ENCODE data around the gene CISTR.

DNA sequence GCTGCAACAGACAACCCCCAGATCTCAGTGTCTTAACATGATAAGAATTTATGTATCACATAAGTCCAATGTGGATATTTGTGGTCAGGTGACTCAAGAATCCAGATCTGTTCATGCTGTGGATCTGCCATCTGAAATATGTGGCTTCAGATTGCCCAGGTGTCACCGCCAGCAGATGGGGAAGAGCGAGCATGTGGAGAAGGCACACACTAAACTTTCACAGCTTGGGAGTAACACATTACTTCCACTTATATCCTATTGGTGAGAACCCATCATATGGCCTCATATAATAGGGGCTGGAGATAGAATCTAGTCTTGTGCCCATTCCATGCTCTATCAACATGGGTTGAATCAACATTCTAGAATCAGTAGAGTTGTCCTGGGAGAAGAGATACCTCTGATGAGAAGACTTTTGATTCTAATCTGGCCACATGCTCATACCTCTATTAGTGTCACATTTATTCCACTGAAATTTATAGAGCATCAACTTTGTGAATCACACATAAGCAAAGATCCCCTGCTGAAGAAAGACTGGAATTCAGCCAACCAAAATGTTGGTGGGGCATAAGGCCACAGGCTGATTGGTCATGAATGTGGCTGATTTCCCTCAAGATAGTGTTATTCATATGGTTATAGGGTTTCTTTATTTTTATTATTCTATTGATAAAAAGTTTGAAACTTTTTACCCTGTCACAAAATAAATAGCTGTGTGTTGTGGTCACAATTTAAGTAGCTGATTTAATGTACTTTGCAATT lies 18.6 kb downstream of the CISTR start:
- TF ChIP-seq GATA2 (IDR thresholded peaks at IDR 0.05; ENCODE audit: low read depth, low read length), result no peak
- TF ChIP-seq GATA3 (IDR thresholded peaks at IDR 0.05; ENCODE audit: low read depth, low read length), result no peak
